K562 (cell line): ENCODE data around the gene ZNF792.

ENCODE experiments used
- CTCF ChIP-seq, 3 experiments: IDR thresholded peaks in 2 of 3; conservative IDR thresholded peaks in 1 of 3; 2 replicates each; pipeline ENCODE4 v1.5.1; 2011 to 2012; ENCODE audit warnings: low read length in 3 of 3, mild to moderate bottlenecking in 3 of 3, control low read depth in 2 of 3, improper control_type of control experiment in 1 of 3, inconsistent platforms in 1 of 3, low read depth in 1 of 3, mixed read lengths in 1 of 3, moderate library complexity in 1 of 3; ENCODE audit not compliant: insufficient read depth in 2 of 3
- NFYB ChIP-seq: IDR thresholded peaks from 2 replicates; pipeline ENCODE4 v1.6.1; 2011; ENCODE audit warnings: mild to moderate bottlenecking, moderate library complexity; ENCODE audit not compliant: insufficient read length; ENCODE audit errors: extremely low read depth
- TAF15 ChIP-seq: fragments of 200-400 bp; formaldehyde crosslinking; IDR thresholded peaks from 2 replicates; pipeline ENCODE4 v1.6.1; 2017; ENCODE audit warnings: mild to moderate bottlenecking, low read depth, low read length, moderate library complexity
- USF1 ChIP-seq: sonication (generic); formaldehyde crosslinking; IDR thresholded peaks from 2 replicates; pipeline ENCODE4 v1.9.0; 2022; ENCODE audit warnings: mild to moderate bottlenecking, missing genetic modification reagents

GRCh38 chr19:34925278-34925855 lies 38.7 kb downstream of the ZNF792 start:
- TF ChIP-seq TAF15 (no peak), NFYB (no peak), USF1 (CRISPR knock-in tag) (no peak), CTCF (IDR thresholded peaks at IDR 0.05 in 2 of 3, conservative IDR thresholded peaks at IDR 0.05 in 1 of 3; ENCODE audit: insufficient read depth in 2 of 3, low read depth in 1 of 3, low read length in 3 of 3) (no peak)
